ENCODE data around the gene CARTPT. TPM values are rescaled to one million over a fixed set of nuclear protein-coding genes. Genes with fewer than 3 reads are reported as not detected.

The CARTPT gene
- total and polyA plus RNA-seq, 2 of the 8 experiments (the other 6 are each of a cell fraction or from before 2014, with no cell fraction given): not detected

DNA sequence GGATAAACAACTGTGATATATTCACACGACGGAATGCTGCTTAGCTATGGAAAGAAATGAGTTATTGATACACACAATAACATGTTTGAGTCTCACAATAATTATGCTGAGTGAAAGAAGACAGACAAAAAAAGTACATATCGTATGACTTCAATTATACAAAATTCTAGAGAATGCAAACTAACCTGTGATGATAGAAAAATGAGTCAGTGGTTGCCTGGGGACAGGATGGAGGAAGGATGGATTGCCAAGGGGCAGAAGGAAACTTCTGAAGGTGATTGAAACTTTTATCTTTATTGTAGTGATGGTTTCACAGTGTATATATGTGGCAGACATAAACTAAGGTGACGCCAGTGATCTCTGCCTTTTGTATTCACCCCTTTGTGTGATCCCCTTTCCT lies 7.5 kb upstream of the CARTPT start:
- Histone ChIP-seq H2BK5ac (ENCODE audit: low read depth, low read length) (no peak overlapping the region), H3K27me3 (replicated peaks in 1 of 4; ENCODE audit: control insufficient read depth in 3 of 4, extremely low read depth in 1 of 4, insufficient read depth in 3 of 4, low read length in 3 of 4) (peaks cover 0 to 2% (median 0%) of the 10 kb centered on the region in 4 experiments; a peak in 1 of 7 replicates), H3K23me2 (ENCODE audit: low read depth, low read length) (no peaks in the 10 kb centered on the region), H2AK5ac (ENCODE audit: low read depth, low read length) (no peak overlapping the region), H2BK120ac (replicated peaks; ENCODE audit: low read depth, low read length) (no peak overlapping the region), H3K18ac (ENCODE audit: extremely low read depth, low read length) (no peak overlapping the region), H3K23ac (ENCODE audit: insufficient read length) (no peak overlapping the region), H4K5ac (ENCODE audit: insufficient read length, low read depth, low read length) (no peak overlapping the region), H3K9ac (replicated peaks in 1 of 4; ENCODE audit: extremely low read depth in 1 of 4, low read depth in 3 of 4, low read length in 3 of 4) (no peak overlapping the region), H3K79me2 (ENCODE audit: control insufficient read depth in 1 of 2, insufficient read depth in 2 of 2, low read length in 2 of 2) (no peaks in the 10 kb centered on the region), H4K8ac (ENCODE audit: extremely low read depth, insufficient read depth, low read length) (no peak overlapping the region), H3K4me1 (replicated peaks in 1 of 4; ENCODE audit: control insufficient read depth in 3 of 4, insufficient read depth in 4 of 4, low read length in 3 of 4) (no peaks in the 10 kb centered on the region), H3K36me3 (ENCODE audit: control insufficient read depth in 2 of 4, insufficient read depth in 4 of 4, low read length in 3 of 4) (no peaks in the 10 kb centered on the region), H2BK12ac (ENCODE audit: low read depth, low read length) (no peak overlapping the region), H3K9me3 (ENCODE audit: insufficient read depth in 2 of 2, low read depth in 1 of 2, low read length in 1 of 2) (no peaks in the 10 kb centered on the region), H2BK20ac (ENCODE audit: low read length) (no peak overlapping the region), H4K91ac (replicated peaks; ENCODE audit: insufficient read length, low read length) (no peak overlapping the region), H3K56ac (replicated peaks; ENCODE audit: insufficient read length, low read depth, low read length) (no peak overlapping the region), H3K27ac (ENCODE audit: low read depth, low read length) (no peak overlapping the region), H2BK15ac (ENCODE audit: low read length) (no peak overlapping the region), H3K14ac (ENCODE audit: insufficient read length) (no peak overlapping the region), H4K20me1 (replicated peaks in 1 of 2; ENCODE audit: control insufficient read depth in 1 of 2, insufficient read depth in 2 of 2, low read length in 2 of 2) (no peaks in the 10 kb centered on the region), H3K79me1 (ENCODE audit: low read depth, low read length) (no peaks in the 10 kb centered on the region), H3K4me3 (ENCODE audit: extremely low read depth in 1 of 4, insufficient read depth in 2 of 4, low read depth in 3 of 4, low read length in 4 of 4) (no peak overlapping the region), H3K4ac (replicated peaks; ENCODE audit: insufficient read length, low read depth, low read length) (no peak overlapping the region), H3K4me2 (ENCODE audit: insufficient read depth in 1 of 2, low read depth in 2 of 2, low read length in 2 of 2) (no peak overlapping the region), H2AFZ (ENCODE audit: low read length) (no peak overlapping the region)
- POLR2A ChIA-PET (ENCODE audit: partially characterized antibody): no interaction called here
- CTCF ChIA-PET (ENCODE audit: partially characterized antibody): interaction anchor here (0.8 to 1.7 kb wide), 2 partner anchors 13 to 111 kb away, joined by 3 to 8 read pairs; no protein-coding TSS in a partner anchor
- FAIRE-seq: no peak
- DNase-seq (ENCODE audit: low read depth in 1 of 2, low spot score in 2 of 2): no peak
- WGBS, 2 experiments (ENCODE audit: extremely low coverage in 1 of 2, insufficient coverage in 1 of 2, insufficient read length in 1 of 2, insufficient replicate concordance in 2 of 2, low coverage in 1 of 2, low lambda C conversion rate in 2 of 2, missing lambda C conversion rate in 1 of 2): 88% methylated on average over 4 of the region's 4 CpGs; no CpG with 5 or more reads in 1 of the 2 experiments
- TF ChIP-seq SIN3A (conservative IDR thresholded peaks at IDR 0.05 in 1 of 2, IDR thresholded peaks at IDR 0.05 in 1 of 2; ENCODE audit: low read depth in 1 of 2, low read length in 2 of 2) (no peak), RXRA (IDR thresholded peaks at IDR 0.05; ENCODE audit: insufficient read depth, low read depth, low read length) (no peak), KDM1A (IDR thresholded peaks at IDR 0.05; ENCODE audit: borderline replicate concordance, low read length) (no peak), HDAC6 (IDR thresholded peaks at IDR 0.05; ENCODE audit: low read depth, low read length) (no peak), CEBPB (IDR thresholded peaks at IDR 0.05; ENCODE audit: low read depth, low read length) (no peak), TAF7 (optimal IDR thresholded peaks at IDR 0.05; ENCODE audit: borderline replicate concordance, low read depth, low read length) (no peak), POLR2AphosphoS5 (IDR thresholded peaks at IDR 0.05; ENCODE audit: low read depth, low read length) (no peak), SRF (IDR thresholded peaks at IDR 0.05; ENCODE audit: low read depth, low read length) (no peak), SUZ12 (IDR thresholded peaks at IDR 0.05; ENCODE audit: low read length) (no peak), BRCA1 (IDR thresholded peaks at IDR 0.05; ENCODE audit: low read depth, low read length) (no peak), CHD1 (IDR thresholded peaks at IDR 0.05; ENCODE audit: low read depth, low read length) (no peak), TAF1 (IDR thresholded peaks at IDR 0.05; ENCODE audit: low read depth, low read length) (no peak)
- TF ChIP-seq, protein P1, sequence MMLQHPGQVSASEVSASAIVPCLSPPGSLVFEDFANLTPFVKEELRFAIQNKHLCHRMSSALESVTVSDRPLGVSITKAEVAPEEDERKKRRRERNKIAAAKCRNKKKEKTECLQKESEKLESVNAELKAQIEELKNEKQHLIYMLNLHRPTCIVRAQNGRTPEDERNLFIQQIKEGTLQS (IDR thresholded peaks at IDR 0.05; ENCODE audit: insufficient read depth, low read depth, low read length): no peak
- TF ChIP-seq, protein P2, sequence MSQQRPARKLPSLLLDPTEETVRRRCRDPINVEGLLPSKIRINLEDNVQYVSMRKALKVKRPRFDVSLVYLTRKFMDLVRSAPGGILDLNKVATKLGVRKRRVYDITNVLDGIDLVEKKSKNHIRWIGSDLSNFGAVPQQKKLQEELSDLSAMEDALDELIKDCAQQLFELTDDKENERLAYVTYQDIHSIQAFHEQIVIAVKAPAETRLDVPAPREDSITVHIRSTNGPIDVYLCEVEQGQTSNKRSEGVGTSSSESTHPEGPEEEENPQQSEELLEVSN (IDR thresholded peaks at IDR 0.05): no peak

Data from H1 (cell line).